HCT116 (cell line): ENCODE data around the gene SLC6A17. TPM values are rescaled to one million over a fixed set of nuclear protein-coding genes. Genes with fewer than 3 reads are reported as not detected.

Experiments used
- ATAC-seq: fragments of 200-7000 bp; cut with Tn5 transposase; 2 replicates; pipeline ENCODE4 v1.9.1; 2020; ENCODE audit warnings: mild to moderate bottlenecking, moderate library complexity
- BruUV-seq: library from RNA; stranded (reverse); fragments of 400-500 nt; replicated peaks from 2 replicates; lab custom pipeline; 2021; lab: Mats Ljungman, UMichigan
- CTCF ChIA-PET: fragments of 300-600 bp; sonication (Branson Sonifier 250); formaldehyde crosslinking; loops from one replicate; lab custom pipeline; 2021; ENCODE audit warnings: antibody characterized with exemption; lab: Charles Lee
- POLR2A ChIA-PET: fragments of 300-600, 350-600 bp; sonication (Branson Sonifier 250); formaldehyde crosslinking; loops from one replicate; lab custom pipeline; 2021; ENCODE audit warnings: antibody characterized with exemption; lab: Charles Lee
- RAD21 ChIA-PET, 2 experiments: fragments of 300-600 bp; sonication (Branson Sonifier 250); formaldehyde crosslinking; loops; one replicate each; lab custom pipeline; 2023; ENCODE audit warnings: low total read pairs in 2 of 2; ENCODE audit not compliant: uncharacterized antibody in 2 of 2, unreplicated experiment in 2 of 2, low non-redundant PET in 1 of 2; lab: Charles Lee
- DNase-seq: peaks from one replicate; pipeline ENCODE4 v3.0.0-alpha.2; 2010; ENCODE audit warnings: low read depth, low spot score
- H2AFZ ChIP-seq: fragments of 200-600 bp; shearing (Covaris generic), sonication (generic); 2 replicates; pipeline ENCODE4 v1.6.1; 2017; ENCODE audit warnings: low read depth, mixed run types, mixed read lengths, antibody characterized with exemption, low read length; ENCODE audit not compliant: poor library complexity, severe bottlenecking
- H3K27ac ChIP-seq: 2 replicates; pipeline ENCODE4 v1.5.1; 2012; ENCODE audit warnings: low read depth, low read length
- H3K27me3 ChIP-seq: fragments of 200-600 bp; sonication (generic); 2 replicates; pipeline ENCODE4 v1.6.1; 2016; ENCODE audit warnings: mixed run types, low read length, mixed read lengths; ENCODE audit not compliant: insufficient read depth
- H3K36me3 ChIP-seq, 2 experiments: fragments of 200-500 bp in 1 of 2; fragments of 200-600 bp in 1 of 2; sonication (Bioruptor generic) in 1 of 2; sonication (generic) in 1 of 2; 2 replicates each; pipeline versions ENCODE4 v1.5.1 to v1.6.1; 2014 to 2016; ENCODE audit warnings: low read length in 2 of 2, inconsistent platforms in 1 of 2, mixed read lengths in 1 of 2, mixed run types in 1 of 2; ENCODE audit not compliant: insufficient read depth in 2 of 2, control insufficient read depth in 1 of 2
- H3K4me1 ChIP-seq, 2 experiments: fragments of 200-600 bp in 1 of 2; sonication (generic) in 1 of 2; 2 replicates each; pipeline versions ENCODE4 v1.5.1 to v1.6.1; 2012 to 2017; ENCODE audit warnings: low read length in 2 of 2, inconsistent platforms in 1 of 2, mild to moderate bottlenecking in 1 of 2, mixed read lengths in 1 of 2, mixed run types in 1 of 2, moderate library complexity in 1 of 2; ENCODE audit not compliant: insufficient read depth in 2 of 2, control insufficient read depth in 1 of 2
- H3K4me2 ChIP-seq: fragments of 200-600 bp; sonication (generic); 2 replicates; pipeline ENCODE4 v1.6.1; 2017; ENCODE audit warnings: mixed run types, low read length, mixed read lengths
- H3K4me3 ChIP-seq, 2 experiments: fragments of 200-600 bp in 1 of 2; sonication (generic) in 1 of 2; replicated peaks in 1 of 2; 2 replicates each; pipeline ENCODE4 v1.5.1; 2011 to 2016; ENCODE audit warnings: low read length in 2 of 2, control low read depth in 1 of 2, low read depth in 1 of 2, mild to moderate bottlenecking in 1 of 2, mixed read lengths in 1 of 2, mixed run types in 1 of 2
- H3K79me2 ChIP-seq: fragments of 200-600 bp; sonication (generic); 2 replicates; pipeline ENCODE4 v1.6.1; 2017; ENCODE audit warnings: mild to moderate bottlenecking, mixed run types, low read length, moderate library complexity, mixed read lengths; ENCODE audit not compliant: insufficient read depth
- H3K9ac ChIP-seq: fragments of 200-600 bp; sonication (generic); 2 replicates; pipeline ENCODE4 v1.6.1; 2016; ENCODE audit warnings: low read length, mixed read lengths
- H3K9me2 ChIP-seq: fragments of 200-600 bp; sonication (generic), shearing (Covaris generic); 2 replicates; pipeline ENCODE4 v1.6.1; 2017; ENCODE audit warnings: mixed run types, mild to moderate bottlenecking, moderate library complexity; ENCODE audit not compliant: insufficient read depth
- H3K9me3 ChIP-seq, 2 experiments: fragments of 200-500 bp in 1 of 2; fragments of 200-600 bp in 1 of 2; sonication (Bioruptor generic) in 1 of 2; sonication (generic) in 1 of 2; 2 replicates each; pipeline ENCODE4 v1.6.1; 2014 to 2017; ENCODE audit warnings: low read length in 2 of 2, mixed read lengths in 2 of 2, inconsistent platforms in 1 of 2, low read depth in 1 of 2, mild to moderate bottlenecking in 1 of 2, mixed run types in 1 of 2, moderate library complexity in 1 of 2; ENCODE audit not compliant: control insufficient read depth in 1 of 2, insufficient read depth in 1 of 2
- H4K20me1 ChIP-seq: fragments of 200-600 bp; sonication (generic), shearing (Covaris generic); 2 replicates; pipeline ENCODE4 v1.6.1; 2017; ENCODE audit warnings: mixed run types, mild to moderate bottlenecking, moderate library complexity; ENCODE audit not compliant: insufficient read depth
- CEBPB ChIP-seq: IDR thresholded peaks from 2 replicates; pipeline ENCODE4 v1.6.1; 2012; ENCODE audit warnings: low read depth
- CTCF ChIP-seq, 3 experiments: fragments of 200-600 bp in 1 of 3; sonication (generic) in 1 of 3; IDR thresholded peaks in 2 of 3; conservative IDR thresholded peaks in 1 of 3; 2 replicates each; pipeline ENCODE4 v1.5.1; 2012 to 2017; ENCODE audit warnings: low read depth in 2 of 3, low read length in 2 of 3, antibody characterized with exemption in 1 of 3, borderline replicate concordance in 1 of 3, control low read depth in 1 of 3, mild to moderate bottlenecking in 1 of 3, mixed read lengths in 1 of 3, mixed run types in 1 of 3, moderate library complexity in 1 of 3; ENCODE audit not compliant: insufficient read depth in 1 of 3
- EGR1 ChIP-seq: IDR thresholded peaks from 2 replicates; pipeline ENCODE4 v1.6.1; 2012; ENCODE audit warnings: low read depth
- EZH2 ChIP-seq: fragments of 200-600 bp; sonication (generic); IDR thresholded peaks from 2 replicates; pipeline ENCODE4 v1.6.1; 2017; ENCODE audit warnings: antibody characterized with exemption, mixed run types
- EZH2phosphoT487 ChIP-seq: fragments of 200-600 bp; IDR thresholded peaks from 2 replicates; pipeline ENCODE4 v1.6.1; 2018; ENCODE audit warnings: antibody characterized with exemption, borderline replicate concordance
- JUND ChIP-seq: IDR thresholded peaks from 2 replicates; pipeline ENCODE4 v1.6.1; 2012
- MAX ChIP-seq: IDR thresholded peaks from 2 replicates; pipeline ENCODE4 v1.6.1; 2012
- POLR2AphosphoS5 ChIP-seq: IDR thresholded peaks from 2 replicates; pipeline ENCODE4 v1.6.1; 2011; ENCODE audit warnings: mild to moderate bottlenecking, low read depth, low read length, moderate library complexity
- RAD21 ChIP-seq: IDR thresholded peaks from 2 replicates; pipeline ENCODE4 v1.6.1; 2012; ENCODE audit warnings: low read depth, mild to moderate bottlenecking
- SP1 ChIP-seq: IDR thresholded peaks from 2 replicates; pipeline ENCODE4 v1.6.1; 2012; ENCODE audit warnings: low read depth
- TCF7L2 ChIP-seq: IDR thresholded peaks from 2 replicates; pipeline ENCODE4 v1.7.0; 2011; ENCODE audit warnings: borderline replicate concordance, inconsistent platforms; ENCODE audit not compliant: insufficient read depth, insufficient read length; ENCODE audit errors: extremely low read depth
- YY1 ChIP-seq: IDR thresholded peaks from 2 replicates; pipeline ENCODE4 v1.6.1; 2011; ENCODE audit warnings: low read length, low read depth, moderate library complexity, mild to moderate bottlenecking; ENCODE audit not compliant: insufficient replicate concordance; ENCODE audit errors: extremely low read depth
- ZNF274 ChIP-seq: fragments of 200-500 bp; sonication (Bioruptor generic); IDR thresholded peaks from 2 replicates; pipeline ENCODE4 v1.6.1; 2014; ENCODE audit warnings: mild to moderate bottlenecking, low read depth, low read length, inconsistent platforms
- intact Hi-C: fragments of 100-400 bp; cut with micrococcal nuclease; formaldehyde crosslinking; loops from 2 replicates; pipeline ENCODE4 v1.10.0; 2022
- total RNA-seq: library from RNA; stranded (reverse); gene quantifications from one replicate; pipeline ENCODE4 v1.2.1, GENCODE V29; 2021; ENCODE audit not compliant: unreplicated experiment

The SLC6A17 gene
- total RNA-seq, 1 experiment from 2014 or later = 10.5 TPM

DNA sequence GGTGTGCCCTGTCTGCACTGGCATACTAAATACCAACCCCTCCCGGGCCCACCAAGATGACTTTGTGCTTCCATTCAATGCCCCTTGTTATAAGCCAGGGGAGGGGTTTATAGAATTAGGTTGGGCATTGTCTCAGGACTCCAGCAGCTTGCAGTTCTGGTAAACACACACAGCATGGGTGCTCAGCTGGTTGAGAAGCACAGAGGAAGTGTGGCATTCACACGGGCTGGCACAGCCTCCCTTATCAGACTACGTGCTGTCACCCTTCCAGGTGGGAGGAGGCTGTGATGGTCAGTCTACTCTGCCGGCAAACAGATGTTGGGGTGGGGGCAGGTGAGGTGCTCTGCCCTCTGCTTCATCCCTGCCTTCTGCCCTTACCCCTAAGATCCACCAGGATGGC is 15.0 kb upstream of the SLC6A17 start:
- H3K4me3 ChIP-seq = no peak overlapping the region
- peaks cover 27% of the 10 kb centered on the region for H3K27me3 ChIP-seq
- ChIA-PET POLR2A (no interaction called here), CTCF (no interaction called here), RAD21 (no interaction called here)
- intact Hi-C loops = no loop called here
- H3K79me2 ChIP-seq = no peaks in the 10 kb centered on the region
- H3K36me3 ChIP-seq = no peaks in the 10 kb centered on the region
- ATAC-seq (no peak), DNase-seq (no peak)
- no peak overlapping the region for H3K4me2 ChIP-seq
- no peak overlapping the region for H3K9ac ChIP-seq
- H2AFZ ChIP-seq = no peak overlapping the region
- H3K27ac ChIP-seq = no peak overlapping the region
- H3K4me1 ChIP-seq = peaks cover 2 to 8% of the 10 kb centered on the region in 2 experiments; a peak in 1 of 4 replicates
- no peaks in the 10 kb centered on the region for H4K20me1 ChIP-seq
- no peaks in the 10 kb centered on the region for H3K9me2 ChIP-seq
- no TSS peak for BruUV-seq
- no peaks in the 10 kb centered on the region for H3K9me3 ChIP-seq
- no peak for TF ChIP-seq MAX
- no peak for TF ChIP-seq EZH2phosphoT487
- no peak for TF ChIP-seq ZNF274
- TF ChIP-seq POLR2AphosphoS5 = no peak
- no peak for TF ChIP-seq EZH2
- no peak for TF ChIP-seq CEBPB
- TF ChIP-seq CTCF (IDR thresholded peaks at IDR 0.05 in 2 of 3, conservative IDR thresholded peaks at IDR 0.05 in 1 of 3; ENCODE audit: borderline replicate concordance in 1 of 3, insufficient read depth in 1 of 3, low read depth in 2 of 3, low read length in 2 of 3) = no peak
- TF ChIP-seq JUND = no peak
- no peak for TF ChIP-seq EGR1
- TF ChIP-seq TCF7L2 = no peak
- TF ChIP-seq YY1 = no peak
- TF ChIP-seq SP1 = no peak
- no peak for TF ChIP-seq RAD21
